GM12878 (cell line): ENCODE measurements around the gene CCL3. TPM values are rescaled to one million over a fixed set of nuclear protein-coding genes. Genes with fewer than 3 reads are reported as not detected.

Experiments
- ATAC-seq: fragments of 200-7000 bp; cut with Tn5 transposase; 3 replicates; pipeline ENCODE4 v1.9.1; 2020; ENCODE audit warnings: mild to moderate bottlenecking, moderate library complexity
- BruUV-seq: library from RNA; stranded (reverse); fragments of 400-500 nt; replicated peaks from 2 replicates; lab custom pipeline; 2021; lab: Mats Ljungman, UMichigan
- CTCF ChIA-PET: fragments of 300-600 bp; sonication (Branson Sonifier 250); formaldehyde crosslinking; extraction: SDS; loops from one replicate; lab custom pipeline; 2021; ENCODE audit warnings: inconsistent platforms; lab: Yijun Ruan, JAX
- POLR2A ChIA-PET: fragments of 350-600 bp; formaldehyde crosslinking; extraction: SDS; loops from one replicate; lab custom pipeline; 2021; ENCODE audit warnings: inconsistent platforms; lab: Charles Lee
- RAD21 ChIA-PET: fragments of 300-600 bp; sonication (Branson Sonifier 250); formaldehyde crosslinking; loops from one replicate; lab custom pipeline; 2023; ENCODE audit warnings: antibody characterized with exemption; ENCODE audit not compliant: unreplicated experiment; lab: Charles Lee
- SMC1A ChIA-PET: fragments of 300-600 bp; sonication (Branson Sonifier 250); formaldehyde crosslinking; loops from one replicate; lab custom pipeline; 2023; ENCODE audit not compliant: unreplicated experiment, uncharacterized antibody; lab: Charles Lee
- DNase-seq: peaks from one replicate; pipeline ENCODE4 v3.0.0-alpha.2; 2011; ENCODE audit warnings: low read depth, low spot score
- FAIRE-seq: peaks from 3 replicates; lab custom pipeline; 2011; peaks lifted over from hg19 to GRCh38; lab: Jason Lieb, UNC
- H2AFZ ChIP-seq: 2 replicates; pipeline ENCODE4 v1.6.0; 2011; ENCODE audit warnings: low read depth, low read length, control low read depth; ENCODE audit not compliant: control insufficient read depth
- H3K27ac ChIP-seq: 2 replicates; pipeline ENCODE4 v1.5.1; 2011; ENCODE audit warnings: control low read depth; ENCODE audit not compliant: control insufficient read depth, insufficient read depth
- H3K27me3 ChIP-seq, 2 experiments: replicated peaks in 1 of 2; 2 replicates each; pipeline versions ENCODE4 v1.6.0 to v1.6.1; 2011; ENCODE audit warnings: low read length in 1 of 2; ENCODE audit not compliant: control insufficient read depth in 2 of 2, insufficient read depth in 2 of 2
- H3K36me3 ChIP-seq, 2 experiments: 2 replicates each; pipeline ENCODE4 v1.5.1; 2011; ENCODE audit warnings: low read length in 1 of 2; ENCODE audit not compliant: control insufficient read depth in 2 of 2, insufficient read depth in 2 of 2
- H3K4me1 ChIP-seq: 2 replicates; pipeline ENCODE4 v1.6.1; 2011; ENCODE audit warnings: mild to moderate bottlenecking, low read length, moderate library complexity, mixed read lengths; ENCODE audit not compliant: control insufficient read depth, insufficient read depth
- H3K4me2 ChIP-seq: 2 replicates; pipeline ENCODE4 v1.6.0; 2011; ENCODE audit warnings: control low read depth; ENCODE audit not compliant: control insufficient read depth, insufficient read depth
- H3K4me3 ChIP-seq: fragments of 200-600 bp; sonication (generic); 2 replicates; pipeline ENCODE4 v1.5.1; 2016
- H3K79me2 ChIP-seq: 2 replicates; pipeline ENCODE4 v1.6.0; 2011; ENCODE audit warnings: low read length; ENCODE audit not compliant: control insufficient read depth, insufficient read depth
- H3K9ac ChIP-seq: 2 replicates; pipeline ENCODE4 v1.8.0; 2011; ENCODE audit warnings: low read length, control low read depth, mixed read lengths; ENCODE audit not compliant: control insufficient read depth, insufficient read depth
- H3K9me3 ChIP-seq: replicated peaks from 3 replicates; pipeline ENCODE4 v1.5.1; 2011; ENCODE audit warnings: mild to moderate bottlenecking, low read length; ENCODE audit not compliant: control insufficient read depth, insufficient read depth
- H4K20me1 ChIP-seq: 2 replicates; pipeline ENCODE4 v1.6.0; 2011; ENCODE audit not compliant: control insufficient read depth, insufficient read depth
- FOS ChIP-seq: IDR thresholded peaks from 3 replicates; pipeline ENCODE4 v1.6.1; 2011; ENCODE audit warnings: borderline replicate concordance; ENCODE audit not compliant: insufficient read length; ENCODE audit errors: extremely low read depth
- HSF1 ChIP-seq: fragments of 150-350 bp; IDR thresholded peaks from 2 replicates; pipeline ENCODE4 v1.6.1; 2014; ENCODE audit warnings: mild to moderate bottlenecking, low read depth, low read length
- NFYB ChIP-seq: IDR thresholded peaks from 2 replicates; pipeline ENCODE4 v1.6.1; 2011; ENCODE audit warnings: low read depth, mild to moderate bottlenecking, low read length, improper control_type of control experiment, moderate library complexity; ENCODE audit not compliant: insufficient read depth
- PBX3 ChIP-seq: IDR thresholded peaks from 2 replicates; pipeline ENCODE4 v1.6.1; 2011; ENCODE audit warnings: mild to moderate bottlenecking, low read depth, low read length, moderate library complexity; ENCODE audit not compliant: insufficient replicate concordance
- PRDM15 ChIP-seq: fragments of 450-650 bp; formaldehyde crosslinking; IDR thresholded peaks from 2 replicates; pipeline ENCODE4 v1.4.0; 2020; ENCODE audit warnings: mild to moderate bottlenecking, moderate library complexity
- RBBP5 ChIP-seq: fragments of 200-600 bp; sonication (generic); conservative IDR thresholded peaks from 2 replicates; pipeline ENCODE4 v1.6.1; 2016
- RELB ChIP-seq: fragments of 450-650 bp; IDR thresholded peaks from 2 replicates; pipeline ENCODE4 v1.6.1; 2017; ENCODE audit warnings: low read depth, mild to moderate bottlenecking, moderate library complexity
- SIX5 ChIP-seq: IDR thresholded peaks from 2 replicates; pipeline ENCODE4 v1.6.1; 2011; ENCODE audit warnings: mild to moderate bottlenecking, low read depth, low read length, moderate library complexity; ENCODE audit not compliant: severe bottlenecking
- WGBS: methylation state at CpG from one replicate; pipeline ENCODE4 v1.1.6; 2016; ENCODE audit warnings: low lambda C conversion rate; ENCODE audit not compliant: insufficient replicate concordance, insufficient coverage; ENCODE audit errors: missing lambda C conversion rate; 5-methylcytosine and 5-hydroxymethylcytosine counted together
- in situ Hi-C: fragments of 300-500 bp; cut with MboI; formaldehyde crosslinking; loops from 9 replicates; pipeline ENCODE4 v1.14.3; 2018; ENCODE audit warnings: mixed read lengths
- intact Hi-C: fragments of 100-400 bp; cut with micrococcal nuclease; formaldehyde crosslinking; loops from one replicate; pipeline ENCODE4 v1.14.2; 2022; ENCODE audit not compliant: unreplicated experiment
- polyA plus RNA-seq, 11 experiments: library from polyadenylated mRNA; depleted of rRNA in 4 of 11; unstranded in 6 of 11; stranded (reverse) in 5 of 11; fragments of >200 nt; fragmentation: Nextera tagmentation in 4 of 11; fragmentation: Illumina TruSeq in 1 of 11; extraction: Ambion mirVana in 4 of 11; extraction: Trizol in 1 of 11; gene quantifications; 1 replicate in 1 of 11; 2 replicates in 10 of 11; pipeline versions ENCODE4 v1.2.1 to v1.2.3, GENCODE V29; 2011 to 2016; ENCODE audit warnings: inconsistent platforms in 2 of 11, missing spikeins in 2 of 11, low read depth in 1 of 11
- total RNA-seq, 4 experiments: library from RNA; depleted of rRNA in 3 of 4; stranded (reverse); fragments of >200 nt in 3 of 4; fragmentation: Illumina TruSeq in 1 of 4; extraction: Trizol in 1 of 4; gene quantifications; 2 replicates each; pipeline versions ENCODE4 v1.2.1 to v1.2.3, GENCODE V29; 2013 to 2021

Gene CCL3
- total and polyA plus RNA-seq, 10 of the 15 experiments (the other 5 are each of a cell fraction or from before 2014, with no cell fraction given), result 96.5 to 1,488 (median 199) TPM

- H3K4me1 ChIP-seq, result no peaks in the 10 kb centered on the region
- ChIA-PET POLR2A (no interaction called here), CTCF (no interaction called here), RAD21 (no interaction called here), SMC1A (no interaction called here)
- no peak for TF ChIP-seq PBX3
- H3K4me2 ChIP-seq, result no peak overlapping the region
- no peaks in the 10 kb centered on the region for H3K79me2 ChIP-seq
- H3K9me3 ChIP-seq, result no peaks in the 10 kb centered on the region; the same call in 2 of the 3 replicates
- no peak overlapping the region for H3K4me3 ChIP-seq
- no peak overlapping the region for H2AFZ ChIP-seq
- ATAC-seq (no peak), FAIRE-seq (no peak), DNase-seq (no peak)
- no TSS peak for BruUV-seq
- in situ Hi-C loops, result no loop called here
- H3K9ac ChIP-seq, result no peak overlapping the region
- H3K27me3 ChIP-seq, result 0 out of 4 replicates have a peak, but pooled peaks cover 0 to 2% of the 10 kb centered on the region in 2 experiments
- H4K20me1 ChIP-seq, result no peaks in the 10 kb centered on the region
- no peak overlapping the region for H3K27ac ChIP-seq
- intact Hi-C loops, result no loop called here
- WGBS, result 0% methylated on average over 2 of the region's 2 CpGs
- H3K36me3 ChIP-seq, result no peaks in the 10 kb centered on the region
Measured at GRCh38 chr17:36060816-36061215, 29.1 kb downstream of the CCL3 start.

- no peaks in the 10 kb centered on the region; the same call in 2 of the 3 replicates for H3K9me3 ChIP-seq
- 56% methylated on average over 7 of the region's 7 CpGs for WGBS
- intact Hi-C loops (no loop called here), in situ Hi-C loops (no loop called here)
- RAD21 ChIA-PET, result no interaction called here
- BruUV-seq, result no TSS peak
- CTCF ChIA-PET, result interaction anchor here (1.3 kb wide), 1 partner anchor 12 kb away, joined by 3 read pairs; no protein-coding TSS in a partner anchor
- no peaks in the 10 kb centered on the region for H3K4me1 ChIP-seq
- H4K20me1 ChIP-seq, result no peaks in the 10 kb centered on the region
- H3K27ac ChIP-seq, result no peak overlapping the region
- ATAC-seq (no peak), DNase-seq (no peak), FAIRE-seq (no peak)
- no peak overlapping the region for H2AFZ ChIP-seq
- H3K27me3 ChIP-seq, result no peaks in the 10 kb centered on the region
- H3K9ac ChIP-seq, result no peak overlapping the region
- no peak overlapping the region for H3K4me3 ChIP-seq
- no peaks in the 10 kb centered on the region for H3K36me3 ChIP-seq
- SMC1A ChIA-PET, result interaction anchor here (1.0 to 1.8 kb wide), 3 partner anchors 9 to 55 kb away, joined by 3 to 6 read pairs (median 4); no protein-coding TSS in a partner anchor
- H3K4me2 ChIP-seq, result no peak overlapping the region
- POLR2A ChIA-PET, result no interaction called here
- no peaks in the 10 kb centered on the region for H3K79me2 ChIP-seq
- TF ChIP-seq NFYB (no peak), RBBP5 (no peak), FOS (no peak), SIX5 (no peak), RELB (no peak), PRDM15 (CRISPR knock-in tag) (no peak), HSF1 (no peak)
Measured at GRCh38 chr17:36059406-36059805, 30.5 kb downstream of the CCL3 start.
